ENCODE measurements around the gene OTUD4.

GRCh38 chr4:145130788-145131399 is 49.5 kb downstream of the OTUD4 start:
- TF ChIP-seq, protein P1, sequence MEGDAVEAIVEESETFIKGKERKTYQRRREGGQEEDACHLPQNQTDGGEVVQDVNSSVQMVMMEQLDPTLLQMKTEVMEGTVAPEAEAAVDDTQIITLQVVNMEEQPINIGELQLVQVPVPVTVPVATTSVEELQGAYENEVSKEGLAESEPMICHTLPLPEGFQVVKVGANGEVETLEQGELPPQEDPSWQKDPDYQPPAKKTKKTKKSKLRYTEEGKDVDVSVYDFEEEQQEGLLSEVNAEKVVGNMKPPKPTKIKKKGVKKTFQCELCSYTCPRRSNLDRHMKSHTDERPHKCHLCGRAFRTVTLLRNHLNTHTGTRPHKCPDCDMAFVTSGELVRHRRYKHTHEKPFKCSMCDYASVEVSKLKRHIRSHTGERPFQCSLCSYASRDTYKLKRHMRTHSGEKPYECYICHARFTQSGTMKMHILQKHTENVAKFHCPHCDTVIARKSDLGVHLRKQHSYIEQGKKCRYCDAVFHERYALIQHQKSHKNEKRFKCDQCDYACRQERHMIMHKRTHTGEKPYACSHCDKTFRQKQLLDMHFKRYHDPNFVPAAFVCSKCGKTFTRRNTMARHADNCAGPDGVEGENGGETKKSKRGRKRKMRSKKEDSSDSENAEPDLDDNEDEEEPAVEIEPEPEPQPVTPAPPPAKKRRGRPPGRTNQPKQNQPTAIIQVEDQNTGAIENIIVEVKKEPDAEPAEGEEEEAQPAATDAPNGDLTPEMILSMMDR (conservative IDR thresholded peaks at IDR 0.05; ENCODE audit: low read depth, low read length) = no peak
- TF ChIP-seq EZH2 (IDR thresholded peaks at IDR 0.05; ENCODE audit: borderline replicate concordance, low read depth, low read length, poor library complexity, severe bottlenecking) = no peak
